ENCODE results near the gene AGMAT. TPM values are rescaled to one million over a fixed set of nuclear protein-coding genes. Genes with fewer than 3 reads are reported as not detected.

AGMAT gene
- total and polyA plus RNA-seq, 2 of the 13 experiments (the other 11 are each of a cell fraction or from before 2014, with no cell fraction given) = 59.1 to 174 TPM

DNA sequence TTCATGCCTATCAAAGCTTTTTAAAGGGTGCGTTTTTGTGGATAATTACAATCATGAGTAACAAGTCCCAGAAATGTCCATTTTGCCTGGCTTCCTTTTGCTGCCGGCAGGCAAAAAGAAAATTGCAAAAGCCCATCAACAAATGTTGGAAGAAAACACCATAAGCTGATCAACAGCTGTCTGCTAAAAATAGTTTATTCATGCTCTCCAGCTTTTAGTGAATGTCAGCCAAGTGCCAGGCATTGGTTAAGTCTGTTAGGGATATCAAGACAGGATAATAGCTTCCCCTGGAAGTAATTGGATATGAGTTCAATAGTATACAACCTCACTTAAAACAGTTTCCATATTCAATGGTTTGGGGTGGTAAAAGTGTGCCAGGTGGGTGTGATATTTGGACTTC, 13.6 kb upstream of the AGMAT start:
- Histone ChIP-seq H3K4me2 (ENCODE audit: low read depth, low read length) (no peak overlapping the region), H2AFZ (ENCODE audit: low read length) (no peak overlapping the region), H3K9ac (ENCODE audit: insufficient read depth, low read depth, low read length) (no peak overlapping the region), H3K4me3 (replicated peaks in 1 of 3; ENCODE audit: insufficient read depth in 1 of 3, low read depth in 2 of 3, low read length in 3 of 3) (no peak overlapping the region), H4K20me1 (ENCODE audit: insufficient read depth, low read length) (no peaks in the 10 kb centered on the region), H3K79me2 (ENCODE audit: insufficient read depth, low read length) (no peaks in the 10 kb centered on the region), H3K27ac (ENCODE audit: extremely low read length, insufficient read depth, low read length) (no peak overlapping the region), H3K36me3 (replicated peaks in 1 of 2; ENCODE audit: control insufficient read depth in 1 of 2, insufficient read depth in 2 of 2, low read length in 2 of 2) (no peaks in the 10 kb centered on the region), H3K9me3 (ENCODE audit: low read length) (no peaks in the 10 kb centered on the region), H3K4me1 (ENCODE audit: insufficient read depth, low read length) (peaks cover 52% of the 10 kb centered on the region), H3K27me3 (ENCODE audit: control insufficient read depth in 1 of 2, insufficient read depth in 2 of 2, low read length in 2 of 2) (no peaks in the 10 kb centered on the region)
- intact Hi-C loops (cut with micrococcal nuclease; ENCODE audit: unreplicated experiment) (loop anchor here (5.0 kb wide), 1 partner anchor 139 kb away; the partner anchor contains the start of gene SLC25A34), in situ Hi-C loops (cut with HindIII; ENCODE audit: extremely low pct_ligation_motif_present, low pct_unique_long_range_greater_than_20kb) (loop anchor here (5.0 kb wide), 1 partner anchor 144 kb away; the partner anchor contains the start of gene TMEM82)
- ATAC-seq = no peak
- 45% methylated on average over 2 of the region's 2 CpGs for WGBS (ENCODE audit: low lambda C conversion rate)
- TF ChIP-seq EP300 (IDR thresholded peaks at IDR 0.05; ENCODE audit: low read depth in 2 of 2, low read length in 2 of 2) (no peak), EP300 (CRISPR knock-in tag; IDR thresholded peaks at IDR 0.05; ENCODE audit: borderline replicate concordance) (no peak), JUN (CRISPR knock-in tag; IDR thresholded peaks at IDR 0.05) (no peak), PRMT3 (CRISPR knock-in tag; IDR thresholded peaks at IDR 0.05; ENCODE audit: borderline replicate concordance, low read depth) (no peak), ZNF549 (CRISPR knock-in tag; IDR thresholded peaks at IDR 0.05) (no peak), CBFB (CRISPR knock-in tag; IDR thresholded peaks at IDR 0.05) (no peak), HNRNPUL1 (IDR thresholded peaks at IDR 0.05; ENCODE audit: low read depth, low read length) (no peak), ZNF562 (CRISPR knock-in tag; IDR thresholded peaks at IDR 0.05; ENCODE audit: borderline replicate concordance) (no peak), SMARCC2 (IDR thresholded peaks at IDR 0.05) (no peak), RXRB (CRISPR knock-in tag; IDR thresholded peaks at IDR 0.05; ENCODE audit: borderline replicate concordance) (no peak), ONECUT2 (CRISPR knock-in tag; IDR thresholded peaks at IDR 0.05) (no peak)
- DNase-seq (ENCODE audit: low spot score) = no peak
- ChIA-PET POLR2A (no interaction called here), CTCF (ENCODE audit: low intra/inter-chr PET ratio, low total read pairs) (no interaction called here)
- FAIRE-seq = no peak
- BruUV-seq (replicated peaks) = no TSS peak
